ENCODE measurements around the gene GPR3.

Gene GPR3

GRCh38 chr1:27436204-27437159, 44.1 kb downstream of the GPR3 start:
- TF ChIP-seq NFIC (IDR thresholded peaks at IDR 0.05) (no peak), RAD21 (IDR thresholded peaks at IDR 0.05; ENCODE audit: low read depth) (no peak), EP300 (IDR thresholded peaks at IDR 0.05; ENCODE audit: borderline replicate concordance) (no peak), MAX (IDR thresholded peaks at IDR 0.05) (no peak)

GRCh38 chr1:27438621-27439061, 46.2 kb downstream of the GPR3 start:
- TF ChIP-seq CEBPB (IDR thresholded peaks at IDR 0.05): no peak
- no peak for TF ChIP-seq YY1 (IDR thresholded peaks at IDR 0.05; ENCODE audit: low read depth)
- TF ChIP-seq REST (IDR thresholded peaks at IDR 0.05; ENCODE audit: low read depth): no peak
- no peak for TF ChIP-seq FOXM1 (IDR thresholded peaks at IDR 0.05; ENCODE audit: borderline replicate concordance, low read depth)
- no peak for TF ChIP-seq TAF1 (IDR thresholded peaks at IDR 0.05; ENCODE audit: low read depth)
- no peak for TF ChIP-seq EP300 (IDR thresholded peaks at IDR 0.05; ENCODE audit: borderline replicate concordance)
- TF ChIP-seq RAD21 (IDR thresholded peaks at IDR 0.05; ENCODE audit: low read depth): no peak
- TF ChIP-seq NFIC (IDR thresholded peaks at IDR 0.05): no peak
- TF ChIP-seq MAX (IDR thresholded peaks at IDR 0.05): no peak
- no peak for TF ChIP-seq USF1 (IDR thresholded peaks at IDR 0.05)
- TF ChIP-seq CREB1 (IDR thresholded peaks at IDR 0.05; ENCODE audit: low read depth): no peak
- TF ChIP-seq ZBTB7A (IDR thresholded peaks at IDR 0.05; ENCODE audit: low read depth): no peak
- no peak for TF ChIP-seq TEAD4 (IDR thresholded peaks at IDR 0.05)
- no peak for TF ChIP-seq EGR1 (IDR thresholded peaks at IDR 0.05)
- no peak for TF ChIP-seq TCF12 (IDR thresholded peaks at IDR 0.05; ENCODE audit: low read depth)

- TF ChIP-seq FOXM1 (IDR thresholded peaks at IDR 0.05; ENCODE audit: borderline replicate concordance, low read depth): no peak
- TF ChIP-seq USF1 (IDR thresholded peaks at IDR 0.05): no peak
- TF ChIP-seq ZBTB7A (IDR thresholded peaks at IDR 0.05; ENCODE audit: low read depth): no peak
- TF ChIP-seq MAX (IDR thresholded peaks at IDR 0.05): no peak
- no peak for TF ChIP-seq TAF1 (IDR thresholded peaks at IDR 0.05; ENCODE audit: low read depth)
- TF ChIP-seq EGR1 (IDR thresholded peaks at IDR 0.05): no peak
- no peak for TF ChIP-seq CEBPB (IDR thresholded peaks at IDR 0.05)
Observed at GRCh38 chr1:27439150-27439549, 46.7 kb downstream of the GPR3 start.

- TF ChIP-seq CREB1 (IDR thresholded peaks at IDR 0.05; ENCODE audit: low read depth): no peak
- no peak for TF ChIP-seq TCF12 (IDR thresholded peaks at IDR 0.05; ENCODE audit: low read depth)
- TF ChIP-seq FOXM1 (IDR thresholded peaks at IDR 0.05; ENCODE audit: borderline replicate concordance, low read depth): no peak
- TF ChIP-seq ZBTB7A (IDR thresholded peaks at IDR 0.05; ENCODE audit: low read depth): no peak
- no peak for TF ChIP-seq EGR1 (IDR thresholded peaks at IDR 0.05)
- no peak for TF ChIP-seq RAD21 (IDR thresholded peaks at IDR 0.05; ENCODE audit: low read depth)
- no peak for TF ChIP-seq YY1 (IDR thresholded peaks at IDR 0.05; ENCODE audit: low read depth)
- no peak for TF ChIP-seq EP300 (IDR thresholded peaks at IDR 0.05; ENCODE audit: borderline replicate concordance)
- no peak for TF ChIP-seq NFIC (IDR thresholded peaks at IDR 0.05)
- TF ChIP-seq MAX (IDR thresholded peaks at IDR 0.05): no peak
- TF ChIP-seq CEBPB (IDR thresholded peaks at IDR 0.05): no peak
- TF ChIP-seq TEAD4 (IDR thresholded peaks at IDR 0.05): no peak
- TF ChIP-seq USF1 (IDR thresholded peaks at IDR 0.05): no peak
- no peak for TF ChIP-seq REST (IDR thresholded peaks at IDR 0.05; ENCODE audit: low read depth)
- no peak for TF ChIP-seq TAF1 (IDR thresholded peaks at IDR 0.05; ENCODE audit: low read depth)
Observed at GRCh38 chr1:27444632-27445031, 52.2 kb downstream of the GPR3 start.

Measured in Ishikawa (cell line).